Gastroesophageal sphincter (tissue), 3 donors: ENCODE measurements around the gene RABL3.

Experiments used
- EP300 ChIP-seq: sonication (generic); formaldehyde crosslinking; IDR thresholded peaks from one replicate; pipeline ENCODE4 v1.6.1; 2017; ENCODE audit warnings: antibody characterized with exemption, mild to moderate bottlenecking
- POLR2A ChIP-seq, 2 donors: fragments of 450-650 bp; IDR thresholded peaks; one replicate each; pipeline ENCODE4 v1.6.1; 2017; ENCODE audit warnings: antibody characterized with exemption in 2 of 2, mild to moderate bottlenecking in 2 of 2, moderate library complexity in 1 of 2
- POLR2AphosphoS5 ChIP-seq: sonication (generic); formaldehyde crosslinking; IDR thresholded peaks from one replicate; pipeline ENCODE4 v1.6.1; 2017; ENCODE audit warnings: antibody characterized with exemption
- TF ChIP-seq, protein P1 (sequence below), 4 experiments: fragments of 200-600 bp in 2 of 4; fragments of 450-650 bp in 2 of 4; sonication (generic) in 1 of 4; IDR thresholded peaks; one replicate each; pipeline ENCODE4 v1.5.1; 2017 to 2019; ENCODE audit warnings: antibody characterized with exemption in 4 of 4, mild to moderate bottlenecking in 2 of 4, moderate library complexity in 2 of 4

GRCh38 chr3:120670576-120670975, 71.7 kb downstream of the RABL3 start:
- TF ChIP-seq, protein P1, sequence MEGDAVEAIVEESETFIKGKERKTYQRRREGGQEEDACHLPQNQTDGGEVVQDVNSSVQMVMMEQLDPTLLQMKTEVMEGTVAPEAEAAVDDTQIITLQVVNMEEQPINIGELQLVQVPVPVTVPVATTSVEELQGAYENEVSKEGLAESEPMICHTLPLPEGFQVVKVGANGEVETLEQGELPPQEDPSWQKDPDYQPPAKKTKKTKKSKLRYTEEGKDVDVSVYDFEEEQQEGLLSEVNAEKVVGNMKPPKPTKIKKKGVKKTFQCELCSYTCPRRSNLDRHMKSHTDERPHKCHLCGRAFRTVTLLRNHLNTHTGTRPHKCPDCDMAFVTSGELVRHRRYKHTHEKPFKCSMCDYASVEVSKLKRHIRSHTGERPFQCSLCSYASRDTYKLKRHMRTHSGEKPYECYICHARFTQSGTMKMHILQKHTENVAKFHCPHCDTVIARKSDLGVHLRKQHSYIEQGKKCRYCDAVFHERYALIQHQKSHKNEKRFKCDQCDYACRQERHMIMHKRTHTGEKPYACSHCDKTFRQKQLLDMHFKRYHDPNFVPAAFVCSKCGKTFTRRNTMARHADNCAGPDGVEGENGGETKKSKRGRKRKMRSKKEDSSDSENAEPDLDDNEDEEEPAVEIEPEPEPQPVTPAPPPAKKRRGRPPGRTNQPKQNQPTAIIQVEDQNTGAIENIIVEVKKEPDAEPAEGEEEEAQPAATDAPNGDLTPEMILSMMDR (IDR thresholded peaks at IDR 0.05): no peak
- TF ChIP-seq POLR2A (IDR thresholded peaks at IDR 0.05): no peak
- no peak for TF ChIP-seq EP300
- no peak for TF ChIP-seq POLR2AphosphoS5
